ENCODE measurements around the gene FAM229A. TPM values are rescaled to one million over a fixed set of nuclear protein-coding genes. Genes with fewer than 3 reads are reported as not detected.

The FAM229A gene
- total RNA-seq, 1 donor from 2014 or later: 1.0 TPM

DNA sequence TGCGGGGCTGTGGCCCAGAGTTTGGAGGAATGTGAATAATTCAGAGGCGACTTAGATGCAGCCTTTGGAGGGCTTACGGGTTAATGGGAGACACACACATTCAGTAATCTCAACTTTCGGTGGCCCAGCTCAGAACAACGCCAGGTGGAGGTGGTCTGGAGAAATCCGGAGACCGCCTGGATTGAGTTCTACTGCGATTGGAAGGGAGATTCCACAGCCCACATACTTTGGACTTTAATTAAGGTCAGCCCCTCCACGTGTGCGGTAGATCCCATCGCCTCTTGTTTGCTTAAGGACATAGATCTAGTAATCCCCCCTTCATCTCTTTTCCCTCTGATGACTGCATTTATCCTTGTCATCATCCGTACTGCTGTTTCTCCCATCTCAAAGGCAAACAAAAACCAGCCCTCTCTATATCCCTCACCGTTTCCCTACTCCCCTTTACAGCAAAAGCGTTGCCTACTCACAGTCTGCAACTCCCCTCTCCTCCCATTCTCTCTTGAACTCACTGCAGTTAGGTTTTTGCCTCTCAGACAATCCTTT, 32.7 kb upstream of the FAM229A start:
- Histone ChIP-seq H3K4me1 (ENCODE audit: control insufficient read depth in 3 of 3, insufficient read depth in 3 of 3, low read length in 3 of 3) (peaks cover 19 to 38% (median 27%) of the 10 kb centered on the region in 3 donors), H3K27ac (ENCODE audit: low read depth, low read length) (peak overlapping the region; percentile 98), H3K36me3 (ENCODE audit: control insufficient read depth in 3 of 3, insufficient read depth in 3 of 3, low read length in 3 of 3) (peaks cover 15 to 29% (median 22%) of the 10 kb centered on the region in 3 donors), H3K9me3 (ENCODE audit: control insufficient read depth in 3 of 3, low read length in 3 of 3) (no peaks in the 10 kb centered on the region), H3K4me3 (ENCODE audit: low read length in 3 of 3) (peak overlapping the region; percentile 89 to 98 (median 92)), H3K9ac (ENCODE audit: low read depth in 1 of 3, low read length in 3 of 3) (peak overlapping the region; percentile 95 to 97 (median 95)), H3K27me3 (ENCODE audit: control insufficient read depth in 3 of 3, insufficient read depth in 3 of 3, low read length in 3 of 3) (no peaks in the 10 kb centered on the region)

DNA sequence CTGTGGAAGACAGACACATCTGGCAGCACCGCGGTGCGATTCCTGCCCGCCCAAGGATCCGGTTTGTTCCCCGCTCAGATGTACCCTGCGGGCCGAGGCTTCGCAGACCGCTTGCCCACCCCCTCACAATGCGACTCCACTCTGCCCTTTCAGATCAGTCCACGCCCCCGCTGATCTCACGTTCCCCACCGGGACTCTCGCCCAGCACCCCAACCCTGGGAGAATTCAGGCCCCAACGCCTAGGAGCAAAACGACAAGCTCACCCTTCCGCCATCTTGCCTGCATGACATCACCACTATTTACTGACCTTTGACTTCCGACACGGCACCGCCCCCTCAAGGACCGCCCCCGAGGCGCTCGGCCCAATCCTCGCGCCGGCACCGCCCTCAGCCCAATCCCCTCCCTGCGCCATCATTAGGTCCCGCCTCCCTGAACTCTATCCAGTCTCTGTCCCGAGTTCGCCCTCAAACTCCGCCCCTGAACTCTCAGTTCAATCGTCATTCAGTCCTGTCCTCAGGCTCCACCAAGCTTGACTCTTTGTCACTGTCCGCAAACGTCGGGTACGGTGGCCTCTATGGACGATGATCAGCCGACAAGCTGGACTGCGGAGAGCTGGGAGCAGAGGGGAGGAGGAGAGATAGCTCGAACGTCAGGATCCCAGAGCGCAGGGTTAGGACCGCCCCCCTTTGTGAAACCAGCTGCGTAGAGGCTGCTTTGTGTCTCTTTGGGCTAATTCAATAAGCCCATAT, 32.0 kb upstream of the FAM229A start, which contains the start of gene BSDC1:
Gene BSDC1, minus strand, starts transcription at position 301 of the 749 bp plus-strand sequence. Its CDS starts 27 bp downstream, at position 274.
- Histone ChIP-seq H3K4me1 (ENCODE audit: control insufficient read depth in 3 of 3, insufficient read depth in 3 of 3, low read length in 3 of 3) (peaks cover 19 to 38% (median 27%) of the 10 kb centered on the region in 3 donors), H3K27ac (ENCODE audit: low read depth, low read length) (peak within 1 kb of the TSS; percentile 98), H3K27me3 (ENCODE audit: control insufficient read depth in 3 of 3, insufficient read depth in 3 of 3, low read length in 3 of 3) (no peaks in the 10 kb centered on the region), H3K9me3 (ENCODE audit: control insufficient read depth in 3 of 3, low read length in 3 of 3) (no peaks in the 10 kb centered on the region), H3K9ac (ENCODE audit: low read depth in 1 of 3, low read length in 3 of 3) (peak within 1 kb of the TSS; percentile 95 to 97 (median 97)), H3K4me3 (ENCODE audit: low read length in 3 of 3) (peak within 1 kb of the TSS; percentile 89 to 98 (median 92)), H3K36me3 (ENCODE audit: control insufficient read depth in 3 of 3, insufficient read depth in 3 of 3, low read length in 3 of 3) (peaks cover 19 to 35% (median 28%) of the 10 kb centered on the region in 3 donors)

DNA sequence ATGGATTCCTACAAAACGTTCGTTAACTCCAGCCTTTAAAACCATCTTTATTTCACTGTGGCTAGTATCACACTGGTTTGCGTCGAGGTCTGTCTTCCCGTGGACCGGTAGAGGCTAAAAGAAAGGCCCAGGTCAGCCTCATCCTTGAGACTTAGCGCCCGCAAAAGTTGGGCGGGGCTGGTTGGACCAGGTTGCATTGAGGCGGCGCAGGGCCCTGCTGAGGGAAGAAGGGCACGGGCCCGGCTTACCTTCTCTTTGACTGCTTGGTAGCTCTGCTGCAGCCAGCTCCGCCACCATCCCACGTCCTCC, 31.5 kb upstream of the FAM229A start:
- Histone ChIP-seq H3K9me3 (ENCODE audit: control insufficient read depth in 3 of 3, low read length in 3 of 3) (no peaks in the 10 kb centered on the region), H3K9ac (ENCODE audit: low read depth in 1 of 3, low read length in 3 of 3) (peak overlapping the region; percentile 95 to 97 (median 96)), H3K27me3 (ENCODE audit: control insufficient read depth in 3 of 3, insufficient read depth in 3 of 3, low read length in 3 of 3) (no peaks in the 10 kb centered on the region), H3K36me3 (ENCODE audit: control insufficient read depth in 3 of 3, insufficient read depth in 3 of 3, low read length in 3 of 3) (peaks cover 21 to 39% (median 32%) of the 10 kb centered on the region in 3 donors), H3K4me1 (ENCODE audit: control insufficient read depth in 3 of 3, insufficient read depth in 3 of 3, low read length in 3 of 3) (peaks cover 19 to 38% (median 27%) of the 10 kb centered on the region in 3 donors), H3K27ac (ENCODE audit: low read depth, low read length) (peak overlapping the region; percentile 98), H3K4me3 (ENCODE audit: low read length in 3 of 3) (peak overlapping the region; percentile 89 to 98 (median 92))

GRCh38 chr1:32393136-32393535, 30.9 kb upstream of the FAM229A start:
- peak overlapping the region; percentile 95 to 97 (median 96) for H3K9ac ChIP-seq (ENCODE audit: low read depth in 1 of 3, low read length in 3 of 3)
- H3K27me3 ChIP-seq (ENCODE audit: control insufficient read depth in 3 of 3, insufficient read depth in 3 of 3, low read length in 3 of 3): no peaks in the 10 kb centered on the region

GRCh38 chr1:32392325-32392724, 30.0 kb upstream of the FAM229A start:
- Histone ChIP-seq H3K27ac (ENCODE audit: low read depth, low read length) (no peak overlapping the region), H3K27me3 (ENCODE audit: control insufficient read depth in 3 of 3, insufficient read depth in 3 of 3, low read length in 3 of 3) (no peaks in the 10 kb centered on the region), H3K36me3 (ENCODE audit: control insufficient read depth in 3 of 3, insufficient read depth in 3 of 3, low read length in 3 of 3) (peaks cover 28 to 45% (median 42%) of the 10 kb centered on the region in 3 donors), H3K4me3 (ENCODE audit: low read length in 3 of 3) (peak overlapping the region in 1 of 3 donors; percentile 24), H3K9ac (ENCODE audit: low read depth in 1 of 3, low read length in 3 of 3) (no peak overlapping the region), H3K9me3 (ENCODE audit: control insufficient read depth in 3 of 3, low read length in 3 of 3) (no peaks in the 10 kb centered on the region), H3K4me1 (ENCODE audit: control insufficient read depth in 3 of 3, insufficient read depth in 3 of 3, low read length in 3 of 3) (peaks cover 19 to 38% (median 27%) of the 10 kb centered on the region in 3 donors)

More at GRCh38 chr1:32393136-32393535, 30.9 kb upstream of the FAM229A start:
- peak overlapping the region; percentile 98 for H3K27ac ChIP-seq (ENCODE audit: low read depth, low read length)
- peaks cover 24 to 39% (median 37%) of the 10 kb centered on the region in 3 donors for H3K36me3 ChIP-seq (ENCODE audit: control insufficient read depth in 3 of 3, insufficient read depth in 3 of 3, low read length in 3 of 3)
- H3K9me3 ChIP-seq (ENCODE audit: control insufficient read depth in 3 of 3, low read length in 3 of 3): no peaks in the 10 kb centered on the region
- H3K4me3 ChIP-seq (ENCODE audit: low read length in 3 of 3): peak overlapping the region; percentile 89 to 98 (median 92)
- peaks cover 19 to 38% (median 27%) of the 10 kb centered on the region in 3 donors for H3K4me1 ChIP-seq (ENCODE audit: control insufficient read depth in 3 of 3, insufficient read depth in 3 of 3, low read length in 3 of 3)

- no peak overlapping the region for H3K27ac ChIP-seq (ENCODE audit: low read depth, low read length)
- H3K9ac ChIP-seq (ENCODE audit: low read depth in 1 of 3, low read length in 3 of 3): no peak overlapping the region
- H3K36me3 ChIP-seq (ENCODE audit: control insufficient read depth in 3 of 3, insufficient read depth in 3 of 3, low read length in 3 of 3): peaks cover 34 to 52% (median 52%) of the 10 kb centered on the region in 3 donors
These were observed 28.9 kb upstream of the FAM229A start for GRCh38 chr1:32390904-32391870.

GRCh38 chr1:32388641-32389040, 26.4 kb upstream of the FAM229A start:
- Histone ChIP-seq H3K4me3 (ENCODE audit: low read length in 3 of 3) (no peak overlapping the region), H3K27ac (ENCODE audit: low read depth, low read length) (no peak overlapping the region), H3K27me3 (ENCODE audit: control insufficient read depth in 3 of 3, insufficient read depth in 3 of 3, low read length in 3 of 3) (no peaks in the 10 kb centered on the region), H3K4me1 (ENCODE audit: control insufficient read depth in 3 of 3, insufficient read depth in 3 of 3, low read length in 3 of 3) (peaks cover 15 to 28% (median 20%) of the 10 kb centered on the region in 3 donors), H3K9ac (ENCODE audit: low read depth in 1 of 3, low read length in 3 of 3) (no peak overlapping the region), H3K36me3 (ENCODE audit: control insufficient read depth in 3 of 3, insufficient read depth in 3 of 3, low read length in 3 of 3) (peaks cover 38 to 74% (median 73%) of the 10 kb centered on the region in 3 donors), H3K9me3 (ENCODE audit: control insufficient read depth in 3 of 3, low read length in 3 of 3) (no peaks in the 10 kb centered on the region)

More at GRCh38 chr1:32390904-32391870, 28.9 kb upstream of the FAM229A start:
- no peaks in the 10 kb centered on the region for H3K9me3 ChIP-seq (ENCODE audit: control insufficient read depth in 3 of 3, low read length in 3 of 3)
- no peak overlapping the region for H3K4me3 ChIP-seq (ENCODE audit: low read length in 3 of 3)
- H3K4me1 ChIP-seq (ENCODE audit: control insufficient read depth in 3 of 3, insufficient read depth in 3 of 3, low read length in 3 of 3): peaks cover 19 to 38% (median 27%) of the 10 kb centered on the region in 3 donors
- no peaks in the 10 kb centered on the region for H3K27me3 ChIP-seq (ENCODE audit: control insufficient read depth in 3 of 3, insufficient read depth in 3 of 3, low read length in 3 of 3)

- no peak overlapping the region for H3K27ac ChIP-seq (ENCODE audit: low read depth, low read length)
- H3K9ac ChIP-seq (ENCODE audit: low read depth in 1 of 3, low read length in 3 of 3): no peak overlapping the region
- no peaks in the 10 kb centered on the region for H3K27me3 ChIP-seq (ENCODE audit: control insufficient read depth in 3 of 3, insufficient read depth in 3 of 3, low read length in 3 of 3)
- no peak overlapping the region for H3K4me3 ChIP-seq (ENCODE audit: low read length in 3 of 3)
- peaks cover 0 to 11% (median 3%) of the 10 kb centered on the region in 3 donors for H3K4me1 ChIP-seq (ENCODE audit: control insufficient read depth in 3 of 3, insufficient read depth in 3 of 3, low read length in 3 of 3)
- no peaks in the 10 kb centered on the region for H3K9me3 ChIP-seq (ENCODE audit: control insufficient read depth in 3 of 3, low read length in 3 of 3)
- H3K36me3 ChIP-seq (ENCODE audit: control insufficient read depth in 3 of 3, insufficient read depth in 3 of 3, low read length in 3 of 3): peaks cover 53 to 85% (median 77%) of the 10 kb centered on the region in 3 donors
These were observed 24.5 kb upstream of the FAM229A start for GRCh38 chr1:32386676-32387392.

DNA sequence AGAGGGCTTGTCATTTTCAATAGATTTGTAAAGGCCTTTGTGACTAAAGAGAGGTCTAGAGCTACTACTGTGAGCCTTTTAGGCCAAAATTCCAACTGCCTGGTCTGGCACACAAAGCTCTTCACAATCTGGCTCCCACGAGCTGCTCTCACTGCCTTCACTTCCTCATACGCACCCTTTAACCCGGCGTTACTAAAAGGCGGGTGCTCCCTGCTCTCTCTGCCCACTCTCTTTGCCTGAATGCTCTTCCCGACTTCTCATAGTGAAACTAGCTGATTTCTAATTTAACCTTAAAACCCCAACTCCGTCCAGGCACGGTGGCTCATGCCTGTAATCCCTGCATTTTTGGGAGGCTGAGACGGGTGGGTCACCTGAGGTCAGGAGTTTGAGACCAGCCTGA, 17.8 kb upstream of the FAM229A start:
- no peak overlapping the region for H3K27ac ChIP-seq (ENCODE audit: low read depth, low read length)
- no peaks in the 10 kb centered on the region for H3K4me1 ChIP-seq (ENCODE audit: control insufficient read depth in 3 of 3, insufficient read depth in 3 of 3, low read length in 3 of 3)
- H3K36me3 ChIP-seq (ENCODE audit: control insufficient read depth in 3 of 3, insufficient read depth in 3 of 3, low read length in 3 of 3): peaks cover 83 to 93% (median 91%) of the 10 kb centered on the region in 3 donors
- H3K9ac ChIP-seq (ENCODE audit: low read depth in 1 of 3, low read length in 3 of 3): no peak overlapping the region
- H3K4me3 ChIP-seq (ENCODE audit: low read length in 3 of 3): no peak overlapping the region
- no peaks in the 10 kb centered on the region for H3K9me3 ChIP-seq (ENCODE audit: control insufficient read depth in 3 of 3, low read length in 3 of 3)
- no peaks in the 10 kb centered on the region for H3K27me3 ChIP-seq (ENCODE audit: control insufficient read depth in 3 of 3, insufficient read depth in 3 of 3, low read length in 3 of 3)
